ENCODE results near the gene NELFE. TPM values are rescaled to one million over a fixed set of nuclear protein-coding genes. Genes with fewer than 3 reads are reported as not detected.
"Not testable (repeated sequence)": the region's sequence is repeated elsewhere in the genome, so short reads cannot be mapped to it uniquely, and the experiment has no call there.

NELFE gene
- total RNA-seq, 4 donors from 2014 or later = 74.1 to 101 (median 88.6) TPM

DNA sequence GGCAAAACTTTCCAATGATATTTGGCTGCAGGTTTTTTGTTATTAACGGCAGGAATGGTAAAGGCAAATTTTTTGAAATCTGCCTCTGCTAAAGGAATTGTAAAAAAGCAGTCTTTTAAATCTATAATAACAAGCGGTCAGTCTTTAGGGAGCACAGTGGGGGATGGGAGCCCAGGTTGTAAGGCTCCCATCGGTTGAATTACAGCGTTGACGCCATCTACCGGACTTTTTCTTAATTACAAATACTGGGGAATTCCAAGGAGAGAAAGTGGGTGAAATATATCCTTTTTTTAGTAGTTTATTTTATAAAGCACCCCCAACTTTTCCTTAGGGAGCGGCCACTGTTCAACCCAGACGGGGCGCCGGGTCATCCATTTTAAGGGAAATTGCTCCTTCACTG is 30.6 kb upstream of the NELFE start:
- not testable (repeated sequence) for H3K9me3 ChIP-seq; H3K27me3 ChIP-seq; DNase-seq (ENCODE audit: low spot score in 2 of 2); H3K27ac ChIP-seq; H3K4me1 ChIP-seq; H3K36me3 ChIP-seq; H3K4me3 ChIP-seq
- WGBS, 2 donors = no CpG with 5 or more reads among the region's 10 CpGs

DNA sequence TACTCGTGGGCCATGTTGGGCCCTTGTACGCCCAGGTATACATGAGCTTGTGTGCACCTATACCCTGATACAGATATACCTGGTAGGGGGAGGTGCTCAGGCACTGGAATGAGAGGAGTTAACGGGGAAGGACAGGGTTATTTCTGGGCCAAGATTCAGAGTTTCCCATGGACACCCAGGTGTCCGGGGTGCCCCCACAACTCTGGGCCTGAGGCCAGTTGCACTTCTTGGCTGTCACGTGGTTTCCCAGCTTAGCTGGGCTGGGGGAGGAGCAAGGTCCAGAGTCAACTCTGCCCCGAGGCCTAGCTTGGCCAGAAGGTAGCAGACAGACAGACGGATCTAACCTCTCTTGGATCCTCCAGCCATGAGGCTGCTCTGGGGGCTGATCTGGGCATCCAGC is 23.0 kb upstream of the NELFE start, which contains the start of gene C4A:
TSS of gene C4A (plus strand) at position 314 of the 400 bp plus-strand sequence. CDS start at position 365, 51 bp downstream.
- not testable (repeated sequence) for H3K4me3 ChIP-seq; H3K4me1 ChIP-seq; H3K9me3 ChIP-seq; H3K27ac ChIP-seq; H3K27me3 ChIP-seq; DNase-seq (ENCODE audit: low spot score in 2 of 2)
- whole genome bisulfite sequencing, 2 donors = no CpG with 5 or more reads among the region's 7 CpGs
- peaks cover 0 to 22% (median 0%) of the 10 kb centered on the region in 3 donors for H3K36me3 ChIP-seq

DNA sequence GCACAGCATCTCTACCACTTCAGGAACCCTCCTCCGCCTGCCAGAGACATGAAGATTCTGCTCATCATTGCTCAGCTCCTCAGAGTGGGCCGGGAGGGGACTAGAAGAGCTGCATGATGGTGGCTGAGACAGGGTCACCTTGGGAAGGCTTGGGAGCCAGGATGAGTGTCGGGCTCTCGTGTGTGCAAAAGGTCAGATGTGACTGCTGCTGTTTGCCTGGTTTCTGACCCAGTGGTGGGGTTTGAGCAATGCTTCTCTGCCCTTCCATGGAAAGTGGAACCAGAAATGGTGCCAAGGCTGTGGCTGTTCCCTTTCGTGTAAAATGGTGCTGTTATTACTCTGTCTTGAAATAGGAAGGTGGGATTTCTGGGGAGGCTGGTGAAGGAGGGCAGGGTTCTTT is 22.2 kb upstream of the NELFE start:
- H3K27ac ChIP-seq; H3K9me3 ChIP-seq; DNase-seq (ENCODE audit: low spot score in 2 of 2); H3K27me3 ChIP-seq; H3K4me1 ChIP-seq; H3K4me3 ChIP-seq: not testable (repeated sequence)
- peaks cover 0 to 29% (median 0%) of the 10 kb centered on the region in 3 donors for H3K36me3 ChIP-seq
- no CpG with 5 or more reads among the region's 5 CpGs for WGBS, 2 donors

DNA sequence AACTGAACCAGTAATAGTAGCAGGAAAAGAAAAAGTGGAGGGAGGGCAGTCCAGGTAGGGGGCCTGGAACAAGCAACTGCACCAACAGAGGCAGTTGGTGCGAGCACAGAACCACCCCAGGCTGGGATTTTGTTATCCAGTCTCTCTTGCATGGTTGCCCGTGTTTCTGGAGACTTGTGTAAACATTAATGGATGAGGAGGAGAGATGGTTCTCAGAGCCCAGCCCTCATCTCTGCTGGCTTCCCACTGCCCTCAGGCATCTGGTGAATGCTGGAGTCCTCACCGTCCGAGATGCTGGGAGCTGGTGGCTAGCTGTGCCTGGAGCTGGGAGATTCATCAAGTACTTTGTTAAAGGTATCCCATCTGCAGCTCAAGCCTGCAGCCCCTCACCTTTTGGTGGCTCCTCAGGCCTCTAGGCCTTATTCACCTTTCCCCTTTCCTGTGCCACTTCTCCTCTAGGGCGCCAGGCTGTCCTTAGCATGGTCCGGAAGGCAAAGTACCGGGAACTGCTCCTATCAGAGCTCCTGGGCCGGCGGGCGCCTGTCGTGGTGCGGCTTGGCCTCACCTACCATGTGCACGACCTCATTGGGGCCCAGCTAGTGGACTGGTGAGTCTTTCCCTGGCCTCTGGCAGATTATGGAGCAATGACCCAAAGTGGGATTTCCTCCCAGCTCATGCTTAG is 21.6 kb upstream of the NELFE start:
- DNase-seq (ENCODE audit: low spot score in 2 of 2); H3K4me1 ChIP-seq; H3K4me3 ChIP-seq; H3K9me3 ChIP-seq; H3K27me3 ChIP-seq: not testable (repeated sequence)
- Histone ChIP-seq H3K27ac (peak overlapping the region in 1 of 4 donors; percentile 24), H3K36me3 (peaks cover 0 to 33% (median 0%) of the 10 kb centered on the region in 3 donors)
- WGBS, 2 donors = 88 to 90% methylated on average over 4 to 7 of the region's 13 CpGs

DNA sequence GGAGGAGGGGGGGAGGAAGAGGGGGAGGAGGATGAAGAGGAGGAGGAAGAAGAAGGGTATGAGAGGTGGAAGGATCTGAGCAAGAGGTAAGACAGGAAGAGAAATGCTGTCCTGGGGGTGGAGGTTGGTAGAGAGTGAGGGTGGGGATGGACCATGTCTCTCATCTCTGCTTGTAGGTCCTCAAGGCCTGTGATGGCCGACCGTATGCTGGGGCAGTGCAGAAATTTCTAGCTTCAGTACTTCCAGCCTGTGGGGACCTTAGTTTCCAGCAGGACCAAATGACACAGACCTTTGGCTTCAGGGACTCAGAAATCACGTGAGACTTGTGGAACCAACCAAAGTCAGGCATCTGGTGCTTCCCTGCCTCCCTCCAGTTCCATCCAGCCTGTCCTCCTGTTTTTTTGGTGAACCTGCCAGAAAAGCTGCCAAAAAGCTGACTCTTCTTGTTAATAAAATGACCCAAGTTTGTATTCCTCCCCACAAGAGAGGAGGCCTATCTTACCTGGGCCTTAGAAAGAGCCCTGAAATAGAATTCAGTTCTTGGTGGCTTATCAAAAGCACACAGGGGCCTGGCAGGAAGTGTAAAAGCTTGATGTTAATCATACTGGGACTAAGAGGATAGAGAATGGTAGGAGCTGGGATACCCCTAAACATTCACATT is 20.6 kb upstream of the NELFE start:
- Histone ChIP-seq H3K27me3 (no peaks in the 10 kb centered on the region), H3K27ac (peak overlapping the region in 2 of 4 donors; percentile 24 to 55), H3K4me1 (peaks cover 0 to 8% (median 2%) of the 10 kb centered on the region in 4 donors), H3K36me3 (peaks cover 0 to 33% (median 0%) of the 10 kb centered on the region in 3 donors), H3K9me3 (no peaks in the 10 kb centered on the region), H3K4me3 (no peak overlapping the region)
- TF ChIP-seq EP300 (IDR thresholded peaks at IDR 0.05) (no peak), POLR2A (IDR thresholded peaks at IDR 0.05) (no peak)
- TF ChIP-seq, protein P1, sequence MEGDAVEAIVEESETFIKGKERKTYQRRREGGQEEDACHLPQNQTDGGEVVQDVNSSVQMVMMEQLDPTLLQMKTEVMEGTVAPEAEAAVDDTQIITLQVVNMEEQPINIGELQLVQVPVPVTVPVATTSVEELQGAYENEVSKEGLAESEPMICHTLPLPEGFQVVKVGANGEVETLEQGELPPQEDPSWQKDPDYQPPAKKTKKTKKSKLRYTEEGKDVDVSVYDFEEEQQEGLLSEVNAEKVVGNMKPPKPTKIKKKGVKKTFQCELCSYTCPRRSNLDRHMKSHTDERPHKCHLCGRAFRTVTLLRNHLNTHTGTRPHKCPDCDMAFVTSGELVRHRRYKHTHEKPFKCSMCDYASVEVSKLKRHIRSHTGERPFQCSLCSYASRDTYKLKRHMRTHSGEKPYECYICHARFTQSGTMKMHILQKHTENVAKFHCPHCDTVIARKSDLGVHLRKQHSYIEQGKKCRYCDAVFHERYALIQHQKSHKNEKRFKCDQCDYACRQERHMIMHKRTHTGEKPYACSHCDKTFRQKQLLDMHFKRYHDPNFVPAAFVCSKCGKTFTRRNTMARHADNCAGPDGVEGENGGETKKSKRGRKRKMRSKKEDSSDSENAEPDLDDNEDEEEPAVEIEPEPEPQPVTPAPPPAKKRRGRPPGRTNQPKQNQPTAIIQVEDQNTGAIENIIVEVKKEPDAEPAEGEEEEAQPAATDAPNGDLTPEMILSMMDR (IDR thresholded peaks at IDR 0.05) = no peak
- no peak for DNase-seq (ENCODE audit: low spot score in 2 of 2)
- 77 to 83% methylated on average over 3 of the region's 3 CpGs for WGBS, 2 donors

DNA sequence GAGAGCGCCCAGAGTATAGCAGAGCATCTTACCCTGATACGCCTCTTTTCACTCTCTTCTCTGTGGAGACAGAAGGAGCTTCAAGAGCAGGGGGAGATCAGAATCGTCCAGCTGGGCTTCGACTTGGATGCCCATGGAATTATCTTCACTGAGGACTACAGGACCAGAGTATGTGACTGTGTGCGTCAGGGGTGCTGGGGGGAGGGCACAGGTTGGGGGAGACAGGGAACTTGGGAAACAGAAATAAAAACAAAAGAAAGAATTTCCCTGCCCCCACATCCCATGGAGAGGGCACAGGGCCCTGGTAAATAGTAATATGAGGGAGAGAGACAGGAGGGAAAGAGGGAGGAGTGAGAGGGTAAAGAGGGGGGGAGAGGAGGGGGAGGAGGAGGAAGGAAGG is 20.1 kb upstream of the NELFE start:
- no peak for DNase-seq (ENCODE audit: low spot score in 2 of 2)
- Histone ChIP-seq H3K36me3 (peaks cover 0 to 33% (median 0%) of the 10 kb centered on the region in 3 donors), H3K4me3 (no peak overlapping the region), H3K27me3 (no peaks in the 10 kb centered on the region), H3K9me3 (no peaks in the 10 kb centered on the region), H3K4me1 (peaks cover 0 to 12% (median 2%) of the 10 kb centered on the region in 4 donors), H3K27ac (peak overlapping the region in 2 of 4 donors; percentile 24 to 26)
- no peak for TF ChIP-seq EP300 (IDR thresholded peaks at IDR 0.05)
- TF ChIP-seq, protein P1 (IDR thresholded peaks at IDR 0.05) = no peak
- TF ChIP-seq POLR2A (IDR thresholded peaks at IDR 0.05) = no peak
- 81 to 85% methylated on average over 5 of the region's 5 CpGs for WGBS, 2 donors

DNA sequence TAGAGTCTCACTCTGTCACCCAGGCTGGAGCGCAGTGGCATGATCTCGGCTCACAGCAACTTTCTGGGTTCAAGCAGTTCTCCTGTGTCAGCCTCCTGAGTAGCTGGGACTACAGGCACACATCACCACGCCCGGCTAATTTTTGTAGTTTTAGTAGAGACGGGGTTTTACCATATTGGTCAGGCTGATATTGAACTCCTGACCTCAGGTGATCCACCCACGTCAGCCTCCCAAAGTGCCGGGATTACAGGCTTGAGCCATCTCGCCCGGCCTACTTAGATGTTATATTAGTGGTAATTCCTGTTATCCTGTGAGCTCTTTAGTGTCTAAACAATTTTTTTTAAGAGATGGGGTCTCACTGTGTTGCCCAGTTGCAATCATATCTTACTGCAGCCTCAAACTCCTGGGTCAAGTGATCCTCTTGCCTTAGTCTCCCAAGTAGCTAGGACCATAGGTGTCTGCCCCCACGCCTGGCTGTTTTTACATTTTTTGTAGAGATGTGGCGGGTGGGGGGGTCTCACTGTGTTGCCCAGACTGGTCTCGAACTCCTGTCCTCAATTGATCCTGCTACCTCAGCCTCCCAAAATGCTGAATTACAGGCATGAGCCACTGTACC is 19.2 kb upstream of the NELFE start:
- WGBS, 2 donors = 89 to 90% methylated on average over 12 of the region's 12 CpGs
- Histone ChIP-seq H3K4me3 (no peak overlapping the region), H3K4me1 (peaks cover 0 to 21% (median 8%) of the 10 kb centered on the region in 4 donors), H3K36me3 (peaks cover 0 to 33% (median 0%) of the 10 kb centered on the region in 3 donors), H3K27ac (peak overlapping the region in 2 of 4 donors; percentile 8 to 18), H3K27me3 (no peaks in the 10 kb centered on the region), H3K9me3 (no peaks in the 10 kb centered on the region)
- no peak for DNase-seq (ENCODE audit: low spot score in 2 of 2)
- TF ChIP-seq, protein P1 (IDR thresholded peaks at IDR 0.05) = no peak
- no peak for TF ChIP-seq EP300 (IDR thresholded peaks at IDR 0.05)
- TF ChIP-seq POLR2A (IDR thresholded peaks at IDR 0.05) = no peak

DNA sequence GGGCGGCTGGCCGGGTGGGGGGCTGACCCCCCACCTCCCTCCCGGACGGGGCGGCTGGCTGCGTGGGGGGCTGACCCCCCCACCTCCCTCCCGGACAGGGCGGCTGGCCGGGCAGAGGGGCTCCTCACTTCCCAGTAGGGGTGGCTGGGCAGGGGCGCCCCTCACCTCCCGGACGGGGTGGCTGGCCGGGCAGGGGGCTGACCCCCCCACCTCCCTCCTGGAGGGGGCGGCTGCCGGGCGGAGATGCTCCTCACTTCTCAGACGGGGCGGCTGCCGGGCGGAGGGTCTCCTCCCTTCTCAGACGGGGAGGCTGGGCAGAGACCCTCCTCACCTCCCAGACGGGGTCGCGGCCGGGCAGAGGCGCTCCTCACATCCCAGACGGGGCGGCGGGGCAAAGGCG is 17.3 kb upstream of the NELFE start:
- Histone ChIP-seq H3K4me1 (peaks cover 0 to 31% (median 15%) of the 10 kb centered on the region in 4 donors), H3K36me3 (peaks cover 0 to 33% (median 0%) of the 10 kb centered on the region in 3 donors)
- H3K27ac ChIP-seq; H3K4me3 ChIP-seq; H3K9me3 ChIP-seq; DNase-seq (ENCODE audit: low spot score in 2 of 2); H3K27me3 ChIP-seq: not testable (repeated sequence)
- WGBS, 2 donors = 97% methylated on average over 13 of the region's 30 CpGs; no CpG with 5 or more reads in 1 of the 2 donors

All from tibial nerve (tissue), 4 donors.